SK-N-SH treated with all-trans-retinoic acid at 6 μM for 48 hours (cell line): Measurements from ENCODE around the gene DDX41.

ENCODE experiments used
- CREB5 ChIP-seq: fragments of 250-450 bp; sonication (Bioruptor Pico); IDR thresholded peaks from 2 replicates; pipeline ENCODE4 v1.5.1; 2020; ENCODE audit warnings: low read depth, mild to moderate bottlenecking, moderate library complexity
- CSDC2 ChIP-seq: fragments of 250-450 bp; sonication (Bioruptor Pico); IDR thresholded peaks from 2 replicates; pipeline ENCODE4 v1.5.0; 2020; ENCODE audit warnings: mild to moderate bottlenecking, moderate library complexity
- CSRNP3 ChIP-seq: fragments of 250-450 bp; sonication (Bioruptor Pico); IDR thresholded peaks from 2 replicates; pipeline ENCODE4 v1.5.1; 2021; ENCODE audit warnings: mild to moderate bottlenecking, moderate library complexity
- ISL1 ChIP-seq: fragments of 250-450 bp; sonication (Bioruptor Pico); IDR thresholded peaks from 2 replicates; pipeline ENCODE4 v2.1.2; 2022; ENCODE audit warnings: mild to moderate bottlenecking, moderate library complexity
- OSR1 ChIP-seq: fragments of 250-450 bp; sonication (Bioruptor Pico); IDR thresholded peaks from 2 replicates; pipeline ENCODE4 v1.8.0; 2022; ENCODE audit warnings: moderate library complexity, mild to moderate bottlenecking, inconsistent platforms
- PATZ1 ChIP-seq: fragments of 250-450 bp; sonication (Bioruptor Pico); IDR thresholded peaks from 2 replicates; pipeline ENCODE4 v1.8.0; 2020; ENCODE audit warnings: mild to moderate bottlenecking, moderate library complexity, borderline replicate concordance
- POU6F1 ChIP-seq: fragments of 250-450 bp; sonication (Bioruptor Pico); IDR thresholded peaks from 2 replicates; pipeline ENCODE4 v1.8.0; 2021; ENCODE audit warnings: low read depth, mild to moderate bottlenecking, moderate library complexity, borderline replicate concordance
- RARB ChIP-seq: fragments of 250-450 bp; sonication (Bioruptor Pico); IDR thresholded peaks from 2 replicates; pipeline ENCODE4 v1.8.0; 2021; ENCODE audit warnings: mild to moderate bottlenecking, moderate library complexity
- TCF4 ChIP-seq: fragments of 250-450 bp; sonication (Bioruptor Pico); IDR thresholded peaks from 2 replicates; pipeline ENCODE4 v1.8.0; 2021; ENCODE audit warnings: mild to moderate bottlenecking, moderate library complexity, borderline replicate concordance
- TSHZ2 ChIP-seq: fragments of 250-450 bp; sonication (Bioruptor Pico); IDR thresholded peaks from 2 replicates; pipeline ENCODE4 v1.5.0; 2020; ENCODE audit warnings: mild to moderate bottlenecking, moderate library complexity
- ZC3H10 ChIP-seq: fragments of 250-450 bp; sonication (Bioruptor Pico); IDR thresholded peaks from 2 replicates; pipeline ENCODE4 v1.5.1; 2021; ENCODE audit warnings: mild to moderate bottlenecking, moderate library complexity
- ZFP30 ChIP-seq: fragments of 450-650 bp; formaldehyde crosslinking; IDR thresholded peaks from 2 replicates; pipeline ENCODE4 v1.5.0; 2022; ENCODE audit warnings: mild to moderate bottlenecking, moderate library complexity
- ZNF565 ChIP-seq: fragments of 450-650 bp; formaldehyde crosslinking; conservative IDR thresholded peaks from 2 replicates; pipeline ENCODE4 v1.5.0; 2020; ENCODE audit warnings: low read depth, mild to moderate bottlenecking, moderate library complexity
- ZNF70 ChIP-seq: fragments of 450-650 bp; formaldehyde crosslinking; IDR thresholded peaks from 2 replicates; pipeline ENCODE4 v1.5.0; 2020; ENCODE audit warnings: mild to moderate bottlenecking, moderate library complexity

- TF ChIP-seq ZNF565 (CRISPR knock-in tag), result no peak
- no peak for TF ChIP-seq ZNF70 (CRISPR knock-in tag)
- no peak for TF ChIP-seq RARB (CRISPR knock-in tag)
- no peak for TF ChIP-seq CSDC2 (CRISPR knock-in tag)
- no peak for TF ChIP-seq TCF4 (CRISPR knock-in tag)
- TF ChIP-seq CSRNP3, result no peak
- TF ChIP-seq TSHZ2 (CRISPR knock-in tag), result no peak
- no peak for TF ChIP-seq POU6F1 (CRISPR knock-in tag)
- TF ChIP-seq ZFP30 (CRISPR knock-in tag), result no peak
- no peak for TF ChIP-seq CREB5 (CRISPR knock-in tag)
- no peak for TF ChIP-seq OSR1 (CRISPR knock-in tag)
- TF ChIP-seq ISL1 (CRISPR knock-in tag), result no peak
- TF ChIP-seq PATZ1 (CRISPR knock-in tag), result no peak
- no peak for TF ChIP-seq ZC3H10 (CRISPR knock-in tag)
Observed at GRCh38 chr5:177483042-177483441, 33.7 kb downstream of the DDX41 start.
